CD4-positive, alpha-beta memory T cell (primary cell): ENCODE measurements around the gene LIMS2. TPM values are rescaled to one million over a fixed set of nuclear protein-coding genes. Genes with fewer than 3 reads are reported as not detected.
A peak's percentile ranks its signal among the peaks of the same experiment; 100 is the strongest.

Experiments used
- CTCF ChIA-PET: fragments of 350-600 bp; sonication (Branson Sonifier 250); formaldehyde crosslinking; loops from one replicate; lab custom pipeline; 2021; ENCODE audit warnings: inconsistent platforms; ENCODE audit not compliant: partially characterized antibody; lab: Charles Lee
- POLR2A ChIA-PET: fragments of 350-600 bp; sonication (Branson Sonifier 250); formaldehyde crosslinking; loops from one replicate; lab custom pipeline; 2021; ENCODE audit not compliant: partially characterized antibody; lab: Charles Lee
- DNase-seq, 5 donors: peaks; one replicate each; pipeline versions ENCODE4 v3.0.0 to v3.0.0-alpha.2; 2020 to 2022; ENCODE audit warnings: mixed read lengths in 1 of 5
- H3K27ac ChIP-seq: one replicate; pipeline ENCODE4 v1.7.0; 2013; ENCODE audit warnings: low read depth, low read length
- H3K27me3 ChIP-seq: 2 replicates; pipeline ENCODE4 v1.7.0; 2013; ENCODE audit warnings: mild to moderate bottlenecking, low read length, moderate library complexity; ENCODE audit not compliant: insufficient read depth
- H3K36me3 ChIP-seq: 2 replicates; pipeline ENCODE4 v1.7.0; 2013; ENCODE audit warnings: mild to moderate bottlenecking, low read length, moderate library complexity; ENCODE audit not compliant: insufficient read depth
- H3K4me1 ChIP-seq: 2 replicates; pipeline ENCODE4 v1.7.0; 2013; ENCODE audit warnings: mild to moderate bottlenecking, low read length, moderate library complexity; ENCODE audit not compliant: insufficient read depth
- H3K4me3 ChIP-seq, 2 donors: one replicate each; pipeline ENCODE4 v1.7.0; 2013; ENCODE audit warnings: low read length in 2 of 2, mild to moderate bottlenecking in 1 of 2
- H3K9me3 ChIP-seq, 2 donors: one replicate each; pipeline ENCODE4 v1.7.0; 2013; ENCODE audit warnings: low read length in 2 of 2, control low read depth in 1 of 2; ENCODE audit not compliant: control insufficient read depth in 1 of 2
- H3K27ac Mint-ChIP-seq, 7 donors: one replicate each; pipeline ENCODE4 v1.8.0; 2020 to 2021; ENCODE audit warnings: mixed read lengths in 7 of 7, mild to moderate bottlenecking in 6 of 7, inconsistent platforms in 3 of 7, moderate library complexity in 3 of 7
- H3K27me3 Mint-ChIP-seq, 2 donors: one replicate each; pipeline ENCODE4 v1.8.0; 2020 to 2021; ENCODE audit warnings: mixed read lengths in 2 of 2
- H3K36me3 Mint-ChIP-seq, 2 donors: one replicate each; pipeline ENCODE4 v1.8.0; 2020 to 2021; ENCODE audit warnings: mixed read lengths in 2 of 2, inconsistent platforms in 1 of 2, mild to moderate bottlenecking in 1 of 2
- H3K4me1 Mint-ChIP-seq, 4 donors: one replicate each; pipeline ENCODE4 v1.8.0; 2020 to 2021; ENCODE audit warnings: mixed read lengths in 4 of 4, mild to moderate bottlenecking in 1 of 4
- H3K4me3 Mint-ChIP-seq, 8 donors: one replicate each; pipeline ENCODE4 v1.8.0; 2020 to 2021; ENCODE audit warnings: mixed read lengths in 8 of 8, mild to moderate bottlenecking in 7 of 8, moderate library complexity in 6 of 8, inconsistent platforms in 3 of 8
- H3K9me3 Mint-ChIP-seq, 8 donors: one replicate each; pipeline ENCODE4 v1.8.0; 2020 to 2021; ENCODE audit warnings: mixed read lengths in 8 of 8, mild to moderate bottlenecking in 5 of 8, inconsistent platforms in 3 of 8, moderate library complexity in 1 of 8
- intact Hi-C: fragments of 100-400 bp; cut with micrococcal nuclease; formaldehyde crosslinking; loops from one replicate; pipeline ENCODE4 v1.15.1; 2023
- polyA plus RNA-seq, 2 donors: library from polyadenylated mRNA; unstranded; fragments of 300-500 nt; fragmentation: Illumina TruSeq; gene quantifications; one replicate each; pipeline ENCODE4 v1.2.3, GENCODE V29; 2021
- total RNA-seq, 2 experiments: library from RNA; stranded (reverse); gene quantifications; one replicate each; pipeline ENCODE4 v1.2.3, GENCODE V29; 2021

Gene LIMS2
- total and polyA plus RNA-seq, 4 experiments from 2014 or later, result 6.0 to 15.9 (median 9.0) TPM

DNA sequence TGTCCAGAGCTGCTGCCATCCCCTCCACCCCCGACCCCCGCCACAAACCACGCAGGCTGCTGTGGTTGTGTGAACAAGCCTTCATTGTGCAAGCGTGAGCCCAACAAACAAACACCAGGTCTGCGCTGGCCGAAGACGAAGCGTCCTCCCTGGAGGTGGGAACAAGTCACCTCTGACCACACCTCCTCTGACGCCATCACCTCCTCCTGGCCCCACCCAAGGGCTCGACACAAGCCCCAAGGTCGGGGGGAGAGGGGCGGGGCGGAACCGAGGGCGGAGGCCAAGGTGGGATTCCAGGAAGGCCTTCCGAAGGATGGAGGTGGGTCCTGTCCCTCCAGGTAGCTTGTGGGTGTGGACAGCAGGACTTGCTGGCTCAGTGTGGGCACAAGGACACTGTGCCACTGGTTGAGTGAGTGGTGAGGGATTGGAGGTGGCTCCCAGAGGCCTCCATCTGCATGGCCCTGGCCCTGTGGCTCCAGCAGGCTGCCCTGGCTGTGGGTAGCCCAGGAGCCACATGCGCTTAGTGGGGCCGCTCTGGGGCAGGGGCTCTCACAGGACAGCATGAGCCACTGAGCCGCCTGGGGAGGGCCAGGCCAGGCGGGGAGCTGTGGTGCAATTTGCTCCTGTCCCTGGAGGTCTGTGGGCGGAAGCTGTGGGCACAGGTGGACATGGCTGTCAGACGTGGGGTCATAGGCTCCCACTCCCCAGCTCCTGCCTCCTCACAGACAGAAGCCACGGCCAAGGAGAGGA, 36.8 kb downstream of the LIMS2 start:
- Histone ChIP-seq H3K4me3 (no peak overlapping the region), H3K9me3 (no peaks in the 10 kb centered on the region), H3K36me3 (no peaks in the 10 kb centered on the region), H3K4me1 (peaks cover 66% of the 10 kb centered on the region), H3K27me3 (no peaks in the 10 kb centered on the region), H3K27ac (no peak overlapping the region)
- H3K4me3 Mint-ChIP-seq, result peak overlapping the region in 4 of 8 donors; percentile 45 to 76 (median 64)
- intact Hi-C loops, result no loop called here
- peaks cover 11 to 71% (median 40%) of the 10 kb centered on the region in 4 donors for H3K4me1 Mint-ChIP-seq
- ChIA-PET CTCF (interaction anchor here (0.7 to 6.2 kb wide), 2 partner anchors 13 to 47 kb away, joined by 3 to 69 read pairs; no protein-coding TSS in a partner anchor), POLR2A (interaction anchor here (1.9 kb wide), 1 partner anchor 63 kb away, joined by 7 read pairs; the partner anchor contains the start of gene SFT2D3)
- H3K27me3 Mint-ChIP-seq, result no peaks in the 10 kb centered on the region
- H3K9me3 Mint-ChIP-seq, result no peaks in the 10 kb centered on the region
- DNase-seq, result no peak
- H3K36me3 Mint-ChIP-seq, result no peaks in the 10 kb centered on the region
- H3K27ac Mint-ChIP-seq, result peak overlapping the region; percentile 75 to 91 (median 82)

GRCh38 chr2:127637725-127638252, 37.5 kb downstream of the LIMS2 start:
- ChIA-PET POLR2A (interaction anchor here (0.6 kb wide), 1 partner anchor 39 kb away, joined by 3 read pairs; no protein-coding TSS in a partner anchor), CTCF (interaction anchor here (6.2 kb wide), 1 partner anchor 14 kb away, joined by 69 read pairs; no protein-coding TSS in a partner anchor)
- no peak for DNase-seq
- no peaks in the 10 kb centered on the region for H3K27me3 ChIP-seq
- peak overlapping the region; percentile 68 to 91 (median 86) for H3K27ac Mint-ChIP-seq
- peaks cover 71% of the 10 kb centered on the region for H3K4me1 ChIP-seq
- H3K27ac ChIP-seq, result peak overlapping the region; percentile 12
- peaks cover 11 to 73% (median 40%) of the 10 kb centered on the region in 4 donors for H3K4me1 Mint-ChIP-seq
- intact Hi-C loops, result no loop called here
- no peaks in the 10 kb centered on the region for H3K9me3 Mint-ChIP-seq
- peak overlapping the region; percentile 42 to 76 (median 64) for H3K4me3 Mint-ChIP-seq
- H3K4me3 ChIP-seq, result no peak overlapping the region
- no peaks in the 10 kb centered on the region for H3K36me3 Mint-ChIP-seq
- H3K9me3 ChIP-seq, result no peaks in the 10 kb centered on the region
- H3K27me3 Mint-ChIP-seq, result no peaks in the 10 kb centered on the region
- H3K36me3 ChIP-seq, result no peaks in the 10 kb centered on the region

DNA sequence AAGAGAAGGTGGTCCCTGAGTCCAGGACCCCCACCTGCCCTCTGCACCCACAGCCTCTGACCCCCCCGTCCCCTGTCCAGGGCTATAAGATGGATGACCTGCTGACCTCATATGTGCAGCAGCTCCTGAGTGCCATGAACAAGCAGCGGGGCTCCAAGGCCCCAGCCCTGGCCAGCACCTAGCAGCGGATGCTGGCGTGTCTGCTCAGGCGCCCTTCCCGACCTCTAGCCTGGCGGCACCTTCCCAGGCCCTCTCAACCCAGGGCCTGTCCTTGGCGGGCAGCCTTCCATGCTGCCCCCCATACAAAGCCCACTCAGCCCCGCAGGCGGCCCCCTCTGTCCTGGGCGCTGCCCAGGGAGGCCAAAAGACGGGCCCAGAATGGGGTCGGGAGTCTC, 38.1 kb downstream of the LIMS2 start:
- Mint-ChIP-seq H3K27ac (peak overlapping the region in 2 of 7 donors; percentile 8 to 80), H3K4me3 (peak overlapping the region in 1 of 8 donors; percentile 10), H3K9me3 (no peaks in the 10 kb centered on the region), H3K27me3 (no peaks in the 10 kb centered on the region), H3K36me3 (no peaks in the 10 kb centered on the region), H3K4me1 (peaks cover 10 to 72% (median 38%) of the 10 kb centered on the region in 4 donors)
- Histone ChIP-seq H3K27me3 (no peaks in the 10 kb centered on the region), H3K36me3 (no peaks in the 10 kb centered on the region), H3K27ac (peak overlapping the region; percentile 12), H3K4me3 (no peak overlapping the region), H3K4me1 (peaks cover 71% of the 10 kb centered on the region), H3K9me3 (no peaks in the 10 kb centered on the region)
- intact Hi-C loops, result no loop called here
- CTCF ChIA-PET, result interaction anchor here (6.2 kb wide), 1 partner anchor 14 kb away, joined by 69 read pairs; no protein-coding TSS in a partner anchor
- POLR2A ChIA-PET, result interaction anchor here (0.6 kb wide), 1 partner anchor 38 kb away, joined by 3 read pairs; no protein-coding TSS in a partner anchor
- no peak for DNase-seq

DNA sequence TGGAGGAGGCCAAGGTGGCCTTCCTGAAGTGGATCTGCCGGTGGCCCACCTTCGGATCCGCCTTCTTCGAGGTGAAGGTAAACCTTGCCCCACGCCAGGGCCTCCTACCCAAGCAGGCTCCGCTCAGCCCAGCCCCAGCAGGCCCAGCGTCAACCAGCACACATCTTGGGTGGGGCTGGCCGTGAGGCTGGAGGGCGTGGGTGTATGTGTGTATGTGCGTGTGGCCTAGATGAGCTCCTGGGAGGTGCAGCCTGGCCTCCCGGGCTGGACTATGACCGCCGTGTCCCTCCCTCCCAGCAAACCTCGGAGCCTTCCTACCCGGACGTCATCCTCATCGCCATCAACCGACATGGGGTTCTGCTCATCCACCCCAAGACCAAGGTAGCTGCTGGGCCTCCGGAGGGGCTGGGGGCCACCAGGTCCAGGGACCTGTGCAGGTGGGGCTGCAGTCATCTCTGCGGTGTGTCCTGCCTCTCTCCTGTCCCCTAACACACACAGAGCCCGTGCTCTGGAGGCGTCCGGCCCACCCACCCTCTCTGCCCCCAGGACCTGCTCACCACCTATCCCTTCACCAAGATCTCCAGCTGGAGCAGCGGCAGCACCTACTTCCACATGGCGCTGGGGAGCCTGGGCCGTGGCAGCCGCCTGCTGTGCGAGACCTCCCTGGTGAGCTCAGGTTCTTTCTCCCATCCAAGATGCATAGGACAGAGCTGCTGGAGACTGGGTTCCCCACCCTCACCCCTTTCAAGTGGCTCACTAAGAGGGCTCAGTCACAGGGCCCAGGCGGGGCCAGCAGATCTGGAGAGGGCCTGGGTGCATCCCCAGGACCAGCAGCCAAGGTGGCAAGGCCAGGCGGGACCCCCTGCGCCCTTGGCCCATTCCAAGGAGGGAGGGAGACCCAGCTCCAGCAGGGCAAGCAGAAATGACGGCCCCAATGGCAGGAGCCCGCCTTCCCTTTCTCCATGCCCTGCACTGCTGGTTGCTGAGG, 38.8 kb downstream of the LIMS2 start:
- Mint-ChIP-seq H3K27me3 (no peaks in the 10 kb centered on the region), H3K27ac (peak overlapping the region in 6 of 7 donors; percentile 8 to 84 (median 52)), H3K4me3 (peak overlapping the region in 2 of 8 donors; percentile 10 to 57), H3K9me3 (no peaks in the 10 kb centered on the region), H3K4me1 (peaks cover 9 to 69% (median 36%) of the 10 kb centered on the region in 4 donors), H3K36me3 (no peaks in the 10 kb centered on the region)
- CTCF ChIA-PET, result interaction anchor here (6.2 kb wide), 1 partner anchor 15 kb away, joined by 69 read pairs; no protein-coding TSS in a partner anchor
- intact Hi-C loops, result no loop called here
- Histone ChIP-seq H3K4me1 (peaks cover 66% of the 10 kb centered on the region), H3K4me3 (no peak overlapping the region), H3K9me3 (no peaks in the 10 kb centered on the region), H3K27ac (no peak overlapping the region), H3K36me3 (no peaks in the 10 kb centered on the region), H3K27me3 (no peaks in the 10 kb centered on the region)
- DNase-seq, result no peak
- POLR2A ChIA-PET, result interaction anchor here (0.7 kb wide), 1 partner anchor 110 kb away, joined by 4 read pairs; the partner anchor contains the start of gene IWS1

GRCh38 chr2:127635380-127636237, 39.7 kb downstream of the LIMS2 start:
- H3K36me3 ChIP-seq, result no peaks in the 10 kb centered on the region
- no peaks in the 10 kb centered on the region for H3K27me3 Mint-ChIP-seq
- CTCF ChIA-PET, result no interaction called here
- H3K27me3 ChIP-seq, result no peaks in the 10 kb centered on the region
- POLR2A ChIA-PET, result no interaction called here
- H3K4me3 ChIP-seq, result no peak overlapping the region
- no peaks in the 10 kb centered on the region for H3K36me3 Mint-ChIP-seq
- peak overlapping the region in 3 of 7 donors; percentile 6 to 42 (median 10) for H3K27ac Mint-ChIP-seq
- peaks cover 56% of the 10 kb centered on the region for H3K4me1 ChIP-seq
- H3K9me3 Mint-ChIP-seq, result no peaks in the 10 kb centered on the region
- H3K4me3 Mint-ChIP-seq, result no peak overlapping the region
- no peak for DNase-seq
- H3K27ac ChIP-seq, result no peak overlapping the region
- intact Hi-C loops, result no loop called here
- H3K9me3 ChIP-seq, result no peaks in the 10 kb centered on the region
- peaks cover 9 to 60% (median 31%) of the 10 kb centered on the region in 4 donors for H3K4me1 Mint-ChIP-seq

DNA sequence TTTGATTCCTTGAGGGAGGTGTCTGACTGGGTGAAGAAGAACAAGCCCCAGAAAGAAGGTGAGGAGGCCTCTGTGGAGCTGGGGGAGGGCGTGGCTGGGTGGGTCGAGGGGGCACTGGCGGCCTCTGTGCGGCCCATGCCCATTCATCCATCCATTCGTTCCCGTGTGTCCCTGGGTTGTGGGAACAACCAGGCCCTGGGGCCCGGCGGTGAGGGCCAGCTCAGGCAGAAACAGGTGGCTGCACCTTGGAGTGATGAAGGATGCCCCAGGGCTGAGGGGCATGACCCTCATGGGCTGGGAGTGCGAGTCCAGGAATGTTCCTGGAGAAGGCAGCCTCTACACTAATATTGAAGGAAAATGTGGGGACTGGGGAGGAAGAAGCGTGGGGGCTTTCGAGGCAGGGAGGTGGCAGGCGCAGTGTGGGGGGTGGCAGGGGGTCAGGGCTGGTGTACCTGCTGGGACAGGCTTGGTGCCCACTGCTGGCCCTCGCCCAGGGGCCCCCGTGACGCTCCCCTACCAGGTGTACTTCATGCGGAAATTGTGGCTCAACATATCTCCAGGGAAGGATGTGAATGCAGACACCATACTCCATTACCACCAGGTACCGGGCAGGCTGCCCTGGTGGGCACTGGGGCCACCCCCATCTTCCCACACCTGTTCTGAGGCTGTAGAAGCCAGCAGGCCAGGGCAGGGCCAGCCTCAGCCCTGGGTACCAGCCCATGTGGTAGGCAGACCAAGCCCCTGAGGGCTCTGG, 40.5 kb downstream of the LIMS2 start:
- Histone ChIP-seq H3K27ac (no peak overlapping the region), H3K36me3 (no peaks in the 10 kb centered on the region), H3K27me3 (no peaks in the 10 kb centered on the region), H3K9me3 (no peaks in the 10 kb centered on the region), H3K4me3 (no peak overlapping the region), H3K4me1 (peaks cover 48% of the 10 kb centered on the region)
- no peaks in the 10 kb centered on the region for H3K36me3 Mint-ChIP-seq
- H3K9me3 Mint-ChIP-seq, result no peaks in the 10 kb centered on the region
- no peak for DNase-seq
- H3K4me1 Mint-ChIP-seq, result peaks cover 9 to 52% (median 26%) of the 10 kb centered on the region in 4 donors
- no peaks in the 10 kb centered on the region for H3K27me3 Mint-ChIP-seq
- no peak overlapping the region for H3K4me3 Mint-ChIP-seq
- H3K27ac Mint-ChIP-seq, result peak overlapping the region in 1 of 7 donors; percentile 42
- intact Hi-C loops, result no loop called here
- CTCF ChIA-PET, result no interaction called here
- POLR2A ChIA-PET, result no interaction called here
